DMS 273 treated with DMSO at 0.1 percent for 48 hours (cell line): ENCODE data around the gene ZNF687.

ENCODE experiments used
- DNase-seq: peaks from one replicate; lab custom pipeline; 2025; lab: John Stamatoyannopoulos, UW

ZNF687 gene

DNA sequence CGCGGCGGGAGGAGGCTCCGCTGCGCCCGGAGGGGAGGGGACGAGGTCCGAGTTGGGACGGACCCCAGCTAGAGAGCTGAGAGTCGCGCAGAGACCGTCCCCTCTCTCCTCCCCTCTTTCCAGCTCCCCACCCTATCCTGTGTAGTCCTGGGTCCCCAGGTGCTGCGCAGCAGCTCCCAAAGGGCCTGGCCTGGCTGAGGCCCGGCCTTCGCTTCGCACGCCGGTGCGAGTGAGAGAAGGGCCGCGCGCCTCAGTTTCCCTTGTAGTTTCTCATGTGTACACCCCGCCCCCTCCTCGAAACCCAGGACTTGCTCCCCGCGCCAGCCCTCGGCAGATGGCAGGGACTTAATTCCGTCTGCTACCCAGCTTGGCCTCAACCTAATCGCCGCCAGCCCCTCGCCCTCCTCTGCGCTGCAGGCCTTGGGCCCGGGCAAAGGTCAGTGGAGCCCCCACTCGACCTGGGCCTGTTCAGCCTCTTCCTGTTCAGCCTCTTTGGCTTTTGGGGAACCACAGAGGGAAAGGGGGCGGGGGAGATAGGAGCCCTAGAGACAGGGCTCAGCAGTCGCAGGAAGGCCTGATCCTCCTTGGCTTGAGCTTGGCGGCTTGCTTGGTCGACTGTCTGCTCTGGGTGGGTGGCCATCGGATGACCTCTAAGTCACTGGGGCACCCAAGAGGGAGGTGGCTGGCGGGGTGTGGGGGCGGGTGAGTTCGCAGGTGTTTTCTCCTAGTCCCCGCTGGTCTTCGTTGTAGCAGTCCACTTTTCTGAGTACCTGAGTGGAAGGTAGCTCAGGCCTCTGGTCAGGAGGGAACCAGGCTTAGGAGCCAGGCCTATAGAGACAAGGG is 1.0 kb downstream of the ZNF687 start:
- peak; percentile 99 for DNase-seq

DNA sequence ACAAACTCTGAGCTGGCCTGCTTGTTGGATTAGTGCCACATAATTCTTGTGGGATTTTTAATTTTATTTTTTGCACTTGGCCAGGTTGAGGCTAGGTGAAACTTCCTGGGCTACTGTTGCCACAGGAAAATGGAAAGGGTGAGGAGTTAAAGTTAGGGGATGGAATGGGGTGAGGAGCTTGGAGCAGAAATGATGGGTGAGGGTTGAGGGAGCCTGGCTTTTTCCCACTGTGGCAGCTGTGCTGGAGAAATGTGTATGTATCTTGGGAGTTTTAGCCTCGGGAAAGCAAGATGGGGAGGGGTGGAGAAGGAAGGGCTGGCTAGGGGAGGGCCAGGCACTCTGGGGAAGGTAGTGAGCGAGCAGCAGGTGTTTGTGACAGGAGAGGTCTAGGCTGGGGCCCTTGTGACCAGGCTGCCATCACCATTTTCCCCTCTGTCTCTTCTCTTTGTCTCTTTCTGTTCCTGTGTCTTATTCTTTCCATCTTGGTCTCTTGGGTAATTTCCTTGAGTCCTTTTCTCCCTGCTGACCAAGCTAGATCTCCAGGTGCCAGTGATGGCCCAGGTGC is 2.0 kb downstream of the ZNF687 start:
- DNase-seq, result no peak

DNA sequence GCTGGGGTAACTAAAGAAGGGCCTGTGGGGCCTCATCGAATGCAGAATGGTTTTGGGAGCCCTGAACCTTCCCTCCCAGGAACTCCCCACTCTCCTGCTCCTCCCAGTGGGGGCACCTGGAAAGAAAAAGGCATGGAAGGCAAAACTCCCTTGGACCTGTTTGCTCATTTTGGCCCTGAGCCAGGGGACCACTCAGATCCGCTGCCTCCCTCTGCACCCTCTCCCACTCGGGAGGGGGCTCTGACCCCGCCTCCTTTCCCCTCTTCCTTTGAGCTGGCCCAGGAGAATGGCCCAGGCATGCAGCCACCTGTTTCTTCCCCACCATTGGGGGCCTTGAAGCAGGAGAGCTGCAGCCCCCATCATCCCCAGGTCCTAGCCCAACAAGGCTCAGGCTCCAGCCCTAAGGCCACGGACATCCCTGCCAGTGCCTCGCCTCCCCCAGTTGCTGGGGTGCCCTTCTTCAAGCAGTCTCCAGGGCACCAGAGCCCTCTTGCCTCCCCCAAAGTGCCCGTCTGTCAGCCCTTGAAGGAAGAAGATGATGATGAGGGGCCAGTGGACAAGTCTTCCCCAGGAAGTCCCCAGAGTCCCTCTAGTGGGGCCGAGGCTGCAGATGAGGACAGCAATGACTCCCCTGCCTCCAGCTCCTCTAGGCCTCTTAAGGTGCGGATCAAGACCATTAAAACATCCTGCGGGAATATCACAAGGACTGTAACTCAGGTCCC is 4.7 kb downstream of the ZNF687 start:
- no peak for DNase-seq

DNA sequence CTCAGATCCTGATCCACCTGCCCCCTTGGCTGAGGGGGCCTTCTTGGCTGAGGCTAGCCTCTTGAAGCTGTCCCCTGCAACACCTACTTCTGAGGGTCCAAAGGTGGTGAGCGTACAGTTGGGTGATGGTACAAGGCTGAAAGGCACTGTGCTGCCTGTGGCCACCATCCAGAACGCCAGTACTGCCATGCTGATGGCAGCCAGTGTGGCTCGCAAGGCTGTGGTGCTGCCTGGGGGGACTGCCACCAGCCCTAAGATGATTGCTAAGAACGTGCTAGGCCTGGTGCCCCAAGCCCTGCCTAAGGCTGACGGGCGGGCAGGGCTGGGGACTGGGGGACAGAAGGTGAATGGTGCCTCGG is 5.2 kb downstream of the ZNF687 start:
- no peak for DNase-seq

DNA sequence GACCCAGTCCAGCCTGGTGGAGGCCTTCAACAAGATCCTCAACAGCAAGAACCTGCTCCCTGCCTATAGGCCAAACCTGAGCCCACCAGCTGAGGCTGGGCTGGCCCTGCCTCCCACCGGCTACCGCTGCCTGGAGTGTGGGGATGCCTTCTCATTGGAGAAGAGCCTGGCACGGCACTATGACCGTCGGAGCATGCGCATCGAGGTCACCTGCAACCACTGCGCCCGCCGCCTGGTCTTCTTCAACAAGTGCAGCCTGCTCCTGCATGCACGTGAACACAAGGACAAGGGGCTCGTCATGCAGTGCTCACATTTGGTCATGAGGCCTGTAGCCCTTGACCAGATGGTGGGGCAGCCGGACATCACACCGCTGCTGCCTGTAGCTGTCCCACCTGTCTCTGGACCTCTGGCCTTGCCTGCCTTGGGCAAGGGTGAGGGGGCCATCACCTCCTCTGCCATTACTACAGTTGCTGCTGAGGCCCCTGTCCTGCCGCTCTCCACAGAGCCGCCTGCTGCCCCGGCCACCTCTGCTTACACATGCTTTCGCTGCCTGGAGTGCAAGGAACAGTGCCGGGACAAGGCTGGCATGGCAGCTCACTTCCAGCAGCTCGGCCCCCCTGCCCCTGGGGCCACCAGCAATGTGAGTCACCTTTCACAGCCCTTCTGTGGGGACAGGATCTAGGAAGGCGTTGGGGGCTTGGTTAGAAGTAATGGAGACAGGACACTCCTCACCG is 5.8 kb downstream of the ZNF687 start:
- DNase-seq, result no peak

DNA sequence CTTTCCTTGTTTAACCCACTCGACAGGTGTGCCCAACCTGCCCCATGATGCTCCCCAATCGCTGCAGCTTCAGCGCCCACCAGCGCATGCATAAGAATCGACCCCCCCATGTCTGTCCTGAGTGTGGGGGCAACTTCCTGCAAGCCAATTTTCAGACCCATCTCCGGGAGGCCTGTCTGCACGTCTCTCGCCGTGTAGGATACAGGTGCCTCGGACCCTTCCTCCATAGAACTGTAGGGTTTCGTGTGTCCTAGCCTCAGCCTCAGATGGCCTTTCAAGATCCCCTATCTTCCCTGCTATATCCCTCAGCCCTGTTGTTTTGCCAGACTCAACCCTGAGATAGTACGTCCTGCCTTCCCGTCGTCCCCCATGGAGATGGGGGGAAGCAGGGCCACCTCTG is 6.4 kb downstream of the ZNF687 start:
- DNase-seq, result no peak

DNA sequence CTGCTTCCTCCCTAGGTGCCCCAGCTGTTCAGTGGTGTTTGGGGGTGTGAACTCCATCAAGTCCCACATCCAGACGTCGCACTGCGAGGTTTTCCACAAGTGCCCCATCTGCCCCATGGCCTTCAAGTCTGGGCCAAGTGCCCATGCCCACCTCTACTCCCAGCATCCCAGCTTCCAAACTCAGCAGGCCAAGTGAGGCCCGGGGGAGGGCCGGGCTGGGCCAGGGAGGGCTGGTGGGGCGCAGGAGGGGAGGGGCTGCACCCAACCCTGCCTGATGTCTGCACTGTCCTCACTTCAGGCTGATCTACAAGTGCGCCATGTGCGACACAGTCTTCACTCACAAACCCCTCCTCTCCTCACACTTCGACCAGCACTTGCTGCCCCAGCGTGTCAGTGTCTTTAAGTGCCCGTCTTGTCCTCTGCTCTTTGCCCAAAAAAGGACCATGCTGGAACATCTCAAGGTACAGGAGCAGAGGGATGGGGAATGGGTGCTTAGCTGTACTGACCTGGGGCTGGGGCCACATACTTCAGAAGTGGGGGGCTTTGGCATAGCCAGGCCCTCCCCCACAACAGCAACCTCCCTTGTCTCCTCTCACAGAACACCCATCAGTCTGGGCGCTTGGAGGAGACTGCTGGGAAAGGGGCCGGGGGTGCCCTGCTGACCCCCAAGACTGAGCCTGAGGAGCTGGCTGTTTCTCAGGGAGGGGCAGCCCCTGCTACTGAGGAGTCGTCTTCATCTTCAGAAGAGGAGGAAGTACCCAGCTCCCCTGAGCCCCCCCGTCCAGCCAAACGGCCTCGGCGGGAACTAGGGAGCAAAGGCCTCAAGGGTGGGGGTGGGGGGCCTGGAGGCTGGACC is 7.2 kb downstream of the ZNF687 start:
- DNase-seq, result no peak

DNA sequence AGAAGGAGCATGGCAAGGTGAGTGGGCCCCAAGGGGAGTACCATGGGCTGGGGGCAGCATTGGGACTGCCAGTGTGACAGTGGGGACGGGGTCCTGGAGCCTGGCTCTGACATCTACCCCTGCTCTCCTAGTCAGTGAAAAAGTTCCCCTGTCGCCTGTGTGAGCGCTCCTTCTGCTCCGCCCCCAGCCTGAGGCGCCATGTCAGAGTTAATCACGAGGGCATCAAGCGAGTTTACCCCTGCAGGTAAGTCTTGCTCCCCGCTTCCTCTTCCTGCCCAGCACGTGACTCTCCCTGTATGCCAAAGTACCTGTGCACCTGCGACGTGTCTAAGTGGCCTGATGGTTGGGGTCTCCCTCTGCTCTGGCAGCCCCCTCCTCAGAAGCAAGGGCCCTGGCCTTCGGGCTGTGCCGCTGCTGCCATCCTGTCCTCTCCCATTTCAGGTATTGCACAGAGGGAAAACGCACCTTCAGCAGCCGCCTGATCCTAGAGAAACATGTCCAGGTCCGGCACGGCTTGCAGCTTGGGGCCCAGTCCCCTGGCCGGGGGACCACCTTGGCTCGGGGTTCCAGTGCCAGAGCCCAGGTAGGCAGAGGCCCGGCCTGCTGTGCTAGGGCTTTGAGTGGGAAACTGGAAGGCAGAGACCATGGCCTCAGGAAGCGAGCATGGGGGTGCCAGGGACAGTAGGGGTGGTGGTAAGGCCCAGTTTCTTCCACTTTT is 8.1 kb downstream of the ZNF687 start:
- no peak for DNase-seq

DNA sequence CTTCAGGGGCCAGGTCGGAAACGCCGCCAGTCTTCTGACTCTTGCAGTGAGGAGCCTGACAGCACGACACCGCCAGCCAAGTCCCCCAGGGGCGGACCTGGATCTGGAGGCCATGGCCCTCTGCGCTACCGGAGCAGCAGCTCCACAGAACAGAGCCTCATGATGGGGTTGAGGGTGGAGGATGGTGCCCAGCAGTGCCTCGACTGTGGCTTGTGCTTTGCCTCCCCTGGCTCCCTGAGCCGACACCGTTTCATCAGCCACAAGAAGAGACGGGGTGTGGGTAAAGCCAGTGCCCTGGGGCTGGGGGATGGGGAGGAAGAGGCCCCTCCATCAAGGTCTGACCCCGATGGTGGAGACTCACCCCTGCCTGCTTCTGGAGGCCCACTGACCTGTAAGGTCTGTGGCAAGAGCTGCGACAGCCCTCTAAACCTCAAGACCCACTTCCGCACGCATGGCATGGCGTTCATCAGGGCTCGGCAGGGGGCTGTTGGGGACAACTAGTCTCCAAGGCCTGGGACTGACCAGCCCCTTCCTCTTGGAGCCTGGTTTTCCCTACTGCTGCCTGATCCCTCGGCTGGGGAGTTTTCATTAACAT is 8.7 kb downstream of the ZNF687 start:
- no peak for DNase-seq

DNA sequence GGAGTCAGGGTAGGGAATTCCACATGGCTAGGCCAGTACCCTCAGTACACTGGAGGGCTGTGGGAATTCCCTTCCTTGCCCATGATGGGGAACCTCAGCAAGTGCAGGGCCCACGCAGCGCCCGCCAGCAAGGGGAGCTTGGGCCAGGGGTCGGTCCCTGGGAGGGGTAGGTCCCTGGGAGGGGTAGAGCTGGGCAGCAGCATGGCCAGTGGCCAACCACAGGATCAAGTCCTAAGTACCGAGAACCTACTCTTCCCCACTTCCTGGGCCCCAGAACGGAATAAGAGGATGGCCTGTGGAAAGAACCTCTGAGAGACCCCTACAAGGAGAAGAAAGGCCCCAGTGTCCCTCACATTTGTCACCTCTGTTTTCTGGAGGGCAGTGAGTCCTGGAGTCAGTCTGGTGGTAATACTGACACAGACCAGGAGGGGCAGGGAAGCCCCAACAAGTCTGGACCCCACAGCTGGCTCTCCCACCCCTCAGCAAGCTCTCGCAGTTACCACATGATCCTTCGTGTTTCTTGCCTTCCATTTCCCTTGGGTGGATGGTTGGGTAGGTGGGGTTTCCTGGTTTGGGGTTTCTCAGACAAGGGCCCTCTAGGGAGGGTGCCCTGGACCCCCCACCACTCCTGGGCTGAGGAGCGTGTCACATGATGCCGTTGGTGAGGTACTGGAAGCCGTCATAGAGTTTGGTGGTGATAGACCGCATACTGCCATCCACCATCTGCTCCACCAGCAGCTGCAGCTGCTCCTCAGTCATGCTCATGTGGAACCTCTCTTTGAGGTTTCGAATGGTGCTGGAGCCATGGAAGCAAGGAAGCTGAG is 10.3 kb downstream of the ZNF687 start:
- peak; percentile 100 for DNase-seq

DNA sequence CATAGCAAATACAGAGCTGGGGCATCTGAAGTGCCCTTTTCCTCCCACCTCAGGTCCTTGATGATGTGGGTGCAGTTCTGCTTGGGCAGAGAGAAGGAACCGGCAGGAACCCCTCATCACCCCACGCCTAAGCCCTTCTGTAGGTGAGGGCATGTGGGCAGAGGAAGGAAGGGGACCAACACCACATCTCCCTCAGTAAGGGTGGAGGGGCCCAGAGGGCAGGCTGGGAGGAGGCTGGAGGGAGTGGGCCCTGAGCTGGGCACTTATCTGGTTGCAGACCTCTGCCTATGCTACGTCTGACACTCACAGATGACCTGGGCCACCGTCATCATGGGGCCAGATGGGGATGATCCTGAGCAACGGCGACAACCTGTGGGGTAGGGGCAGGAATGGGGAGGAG is 11.0 kb downstream of the ZNF687 start:
- DNase-seq, result no peak

DNA sequence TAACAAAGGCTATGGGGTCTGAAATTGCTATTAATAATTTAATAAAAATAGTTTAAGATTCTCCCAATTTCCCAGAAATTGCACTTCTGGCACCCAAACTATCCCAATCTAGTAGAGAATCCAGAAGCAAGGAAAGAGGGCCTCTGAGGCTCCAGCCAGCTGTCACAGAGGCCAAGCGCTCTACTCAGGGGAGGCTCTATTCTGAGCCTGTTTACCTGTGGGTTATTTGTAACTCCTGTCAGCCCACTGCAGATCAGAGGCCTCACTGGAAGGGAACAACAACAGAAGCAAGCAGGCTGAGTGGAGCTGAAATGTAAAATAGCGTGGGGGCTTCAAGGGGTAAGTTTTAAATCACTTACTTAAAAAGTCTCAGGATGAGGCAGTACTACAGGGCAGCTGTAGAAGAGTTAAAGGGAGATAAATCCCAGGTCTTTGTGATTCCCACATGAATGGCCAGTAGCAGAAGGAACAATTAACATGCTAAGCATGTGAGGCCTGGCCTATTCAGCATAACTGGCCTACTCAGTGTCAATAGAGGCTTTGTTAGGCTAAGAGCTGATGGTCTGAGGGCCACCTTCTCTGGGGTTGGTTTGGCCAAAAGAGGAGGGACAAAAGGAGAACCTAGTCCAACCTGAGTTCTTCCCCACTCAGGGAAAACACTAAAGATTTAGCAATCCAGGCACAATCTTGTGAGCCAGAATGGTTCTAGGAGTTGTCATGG is 12.8 kb downstream of the ZNF687 start:
- no peak for DNase-seq

DNA sequence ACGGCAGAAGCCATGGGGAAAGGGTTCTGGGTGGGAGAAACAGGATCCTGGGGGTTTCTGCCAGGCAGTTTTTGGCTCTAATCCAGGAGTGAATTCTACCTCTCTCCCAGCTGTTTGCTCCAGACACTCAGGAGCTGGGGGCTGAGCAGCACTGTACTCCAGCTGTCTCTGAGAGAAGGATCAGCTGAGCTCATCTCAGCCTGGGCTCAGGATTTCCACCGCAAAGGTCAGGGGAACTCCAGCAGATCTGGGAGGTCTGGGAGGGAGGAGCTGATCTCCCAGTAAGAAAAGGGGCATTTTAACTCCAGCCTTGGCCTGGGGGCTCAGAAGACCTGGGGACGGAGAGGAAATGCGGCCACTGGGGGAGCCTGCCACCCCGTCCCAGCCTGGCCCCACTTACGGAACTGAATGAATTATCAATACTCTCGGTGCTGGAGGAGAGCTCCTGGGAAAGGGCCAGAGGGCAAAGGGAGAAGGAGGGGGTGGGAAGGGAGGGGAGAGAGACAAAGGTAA is 27.8 kb downstream of the ZNF687 start:
- DNase-seq, result peak; percentile 95

DNA sequence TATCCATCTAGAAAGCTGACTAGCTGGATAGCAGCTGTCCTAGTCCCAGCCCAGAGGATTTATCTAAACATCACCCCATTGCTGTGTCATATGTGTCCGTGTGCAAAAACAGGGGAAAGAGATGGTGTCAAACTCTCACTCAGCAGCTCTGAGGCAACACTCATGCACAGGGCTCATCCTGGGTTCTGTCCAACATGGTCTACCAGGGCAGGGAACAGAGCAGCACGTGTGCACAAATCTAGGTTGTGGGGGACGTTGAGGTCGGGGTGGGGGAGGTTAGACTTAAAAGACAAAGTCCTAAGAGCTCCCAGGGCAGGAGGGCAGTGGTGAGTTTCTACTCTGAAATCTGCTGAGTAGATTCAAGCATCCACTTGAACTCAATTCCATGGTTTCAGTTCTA is 28.9 kb downstream of the ZNF687 start:
- no peak for DNase-seq

DNA sequence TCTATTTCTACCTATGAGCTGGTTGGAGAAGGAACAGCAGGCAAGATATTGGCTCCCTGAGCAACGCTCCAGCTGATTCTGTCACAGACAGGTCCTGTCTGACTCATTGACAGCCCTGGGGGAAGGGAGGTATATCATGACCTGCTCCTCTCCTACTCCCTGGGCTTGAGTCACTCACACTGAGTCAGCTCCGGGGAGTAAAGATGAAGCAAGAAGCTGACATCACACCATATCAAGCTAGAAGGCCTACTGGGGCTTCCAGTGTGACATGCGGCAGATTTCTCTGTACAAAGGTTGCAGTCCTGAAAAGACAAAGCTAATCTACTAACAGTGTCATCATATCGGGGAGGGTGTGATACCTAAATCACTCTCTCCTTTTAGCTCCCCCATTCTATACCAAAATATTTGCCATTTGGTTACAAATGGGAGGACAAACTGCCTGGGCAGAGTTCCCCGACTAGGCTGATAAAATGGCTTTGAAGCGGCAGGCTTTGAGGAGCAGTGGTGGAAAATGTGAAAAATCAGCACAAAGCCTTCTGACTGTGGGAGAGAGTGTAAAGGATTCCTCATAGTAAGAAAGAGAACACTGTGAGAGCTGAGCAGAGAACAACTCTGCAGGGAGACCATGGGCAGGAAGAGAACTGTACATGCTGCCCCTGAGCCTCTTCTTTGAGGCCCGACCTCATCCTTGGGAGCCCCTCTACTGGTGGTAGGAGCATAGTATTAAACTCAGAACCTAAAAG is 29.7 kb downstream of the ZNF687 start:
- DNase-seq, result no peak

DNA sequence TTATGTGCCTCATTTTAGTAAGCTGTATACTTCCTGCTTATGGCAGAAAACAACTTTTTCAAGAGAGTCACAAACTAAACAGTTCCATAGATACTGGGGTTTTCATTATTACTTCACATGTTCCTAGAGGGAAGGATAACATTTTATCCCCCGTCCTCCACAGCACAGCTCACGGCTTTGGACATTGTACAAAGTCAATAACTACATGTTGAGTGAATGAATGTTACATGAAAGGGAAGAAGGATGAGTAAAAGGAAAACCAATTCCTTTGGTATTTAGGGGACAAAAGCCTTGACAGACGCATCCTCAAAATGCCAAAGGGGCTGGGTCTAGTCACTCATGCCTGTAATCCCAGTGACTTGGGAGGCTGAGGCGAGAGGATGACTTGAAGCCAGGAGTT is 30.3 kb downstream of the ZNF687 start:
- no peak for DNase-seq

DNA sequence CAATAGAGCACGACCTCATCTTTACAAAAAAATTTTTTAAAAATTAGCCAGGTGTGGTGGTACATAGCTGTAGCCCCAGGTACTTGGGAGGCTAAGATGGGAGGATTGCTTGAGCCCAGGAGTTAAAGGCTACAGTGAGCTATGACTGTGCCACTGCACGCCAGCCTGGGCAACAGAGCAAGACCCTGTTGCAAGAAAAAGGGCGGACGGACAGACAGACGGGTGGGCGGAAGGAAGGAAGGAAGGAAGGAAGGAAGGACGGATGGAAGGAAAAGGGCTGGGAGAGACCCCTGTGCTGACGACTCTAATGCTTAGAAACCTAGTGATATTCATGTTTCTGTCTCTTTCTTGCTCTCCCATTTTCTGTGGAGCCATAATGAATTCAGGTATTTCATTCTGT is 30.7 kb downstream of the ZNF687 start:
- DNase-seq, result no peak

DNA sequence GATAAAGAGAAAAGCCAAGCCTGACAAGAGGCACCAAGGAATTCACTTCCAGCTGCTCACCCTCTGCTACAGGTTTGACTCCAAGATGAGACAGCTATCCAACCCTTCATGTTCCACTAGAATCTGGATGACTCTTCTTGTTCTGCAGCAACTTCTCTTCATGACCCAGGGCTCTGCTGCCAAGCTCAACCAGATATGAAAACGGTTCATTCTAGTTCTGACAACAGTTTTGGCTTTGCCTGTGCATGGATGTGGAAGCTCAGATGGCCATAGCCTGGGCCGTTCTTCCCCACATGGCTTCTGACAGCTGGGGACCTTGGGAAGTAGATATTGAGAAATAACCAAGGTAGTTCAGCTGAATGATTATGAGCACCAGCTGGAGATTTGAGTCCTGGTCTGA is 31.4 kb downstream of the ZNF687 start:
- DNase-seq, result no peak
